ENCODE data around the gene ERCC6.

The ERCC6 gene

GRCh38 chr10:49508654-49509053, 30.3 kb downstream of the ERCC6 start:
- DNase-seq = no peak

DNA sequence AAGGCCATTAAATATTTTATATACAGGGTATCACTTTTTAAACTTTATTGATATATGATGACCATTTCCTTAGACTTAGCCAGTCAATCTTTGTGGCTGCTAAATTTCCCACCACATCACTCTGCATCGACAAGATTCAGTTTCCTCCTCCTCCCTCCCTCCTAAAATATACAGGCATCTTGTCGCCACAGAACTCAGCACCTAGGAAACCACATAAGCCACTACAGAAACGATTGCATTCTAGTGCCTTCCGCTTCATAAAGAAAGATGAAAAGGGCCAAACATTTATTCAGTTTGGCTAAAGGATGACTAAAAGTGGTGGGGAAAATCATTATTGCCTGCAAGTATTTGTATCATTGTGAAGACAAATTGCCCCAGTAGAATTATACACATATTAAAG, 30.7 kb downstream of the ERCC6 start:
- no peak for DNase-seq

DNA sequence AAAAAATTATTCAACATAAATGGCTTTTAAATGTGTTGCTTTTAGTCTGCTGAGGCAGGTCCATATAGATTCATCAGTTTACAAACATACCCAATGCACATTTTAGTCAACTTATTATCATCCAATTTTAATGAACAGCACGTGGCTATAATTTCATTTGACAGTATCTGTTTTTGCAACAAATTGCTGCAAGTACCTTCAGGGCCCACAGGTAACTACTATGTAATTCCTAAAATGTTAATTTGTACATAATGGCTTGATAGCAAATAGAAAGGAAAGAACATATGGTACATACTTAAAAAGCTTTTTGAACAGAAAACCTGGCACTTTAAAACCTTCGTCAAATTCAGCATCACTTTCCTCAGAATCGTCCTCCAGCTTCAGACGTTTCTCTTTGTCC, 33.3 kb downstream of the ERCC6 start:
- DNase-seq = no peak

GRCh38 chr10:49505076-49505475, 33.8 kb downstream of the ERCC6 start:
- DNase-seq = no peak

- no peak for DNase-seq
Measured at GRCh38 chr10:49504528-49504927, 34.4 kb downstream of the ERCC6 start.

- DNase-seq = no peak
Measured at GRCh38 chr10:49502358-49502757, 36.6 kb downstream of the ERCC6 start.

DNA sequence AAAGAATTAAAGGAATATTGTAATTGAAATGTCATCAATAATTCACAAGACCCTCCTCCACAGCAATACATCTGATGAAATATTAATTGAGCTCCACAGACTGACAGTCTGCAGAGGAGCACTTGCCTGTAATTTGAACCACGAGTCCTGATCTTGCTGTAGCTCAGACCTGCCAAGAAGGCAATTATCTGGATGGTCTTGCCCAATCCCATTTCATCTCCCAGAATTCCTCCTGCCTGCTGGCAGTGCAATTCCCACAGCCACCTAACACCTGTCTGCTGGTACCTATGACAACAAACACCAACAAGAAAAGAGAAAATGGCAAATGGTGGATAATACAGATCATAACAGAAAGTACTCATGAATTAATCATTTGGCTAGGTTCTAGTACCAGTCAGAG, 38.5 kb downstream of the ERCC6 start:
- DNase-seq = no peak

DNA sequence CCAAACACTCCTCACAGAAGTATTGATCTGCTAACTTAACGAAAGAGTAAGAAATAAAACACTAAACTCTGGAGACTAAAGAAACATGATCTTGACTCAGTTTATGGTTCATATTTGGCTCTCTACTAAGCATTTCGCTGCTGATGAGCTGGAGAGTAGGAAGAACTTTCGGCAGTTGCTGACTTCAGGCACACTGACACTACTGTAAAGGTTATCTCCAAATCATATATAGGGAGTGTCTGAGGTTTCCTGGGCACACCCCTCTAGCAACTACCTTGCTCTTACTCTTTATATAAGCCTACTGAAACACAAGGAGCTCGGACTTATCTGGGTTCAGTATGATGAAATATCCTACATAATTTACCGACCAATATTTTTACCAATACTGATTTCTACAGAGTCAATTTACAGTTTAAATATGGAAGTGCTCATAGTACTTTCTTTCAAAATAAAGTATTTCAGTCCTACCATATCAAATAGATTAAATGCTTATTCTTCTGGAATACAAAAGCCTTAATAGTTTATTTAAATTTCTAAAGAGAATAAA, 39.5 kb downstream of the ERCC6 start:
- DNase-seq = no peak

DNA sequence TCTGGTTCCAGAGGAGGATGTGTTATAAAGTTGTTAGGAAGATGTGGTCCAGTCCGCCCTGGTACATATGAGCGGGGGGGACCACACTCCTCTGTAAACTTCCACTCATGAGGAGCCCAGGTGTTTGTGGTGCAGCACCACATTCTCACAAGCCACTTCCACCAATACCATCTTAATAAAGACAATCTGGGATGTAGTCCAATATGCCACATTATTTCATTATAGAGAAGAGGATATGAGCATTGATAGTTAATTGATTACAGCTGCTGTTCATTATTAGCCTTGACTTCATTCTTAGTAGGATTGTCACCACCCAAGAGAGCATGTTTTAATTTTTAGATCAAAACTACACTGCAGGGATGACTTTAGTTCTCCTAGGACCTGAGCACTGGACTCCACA, 40.5 kb downstream of the ERCC6 start:
- DNase-seq = no peak

DNA sequence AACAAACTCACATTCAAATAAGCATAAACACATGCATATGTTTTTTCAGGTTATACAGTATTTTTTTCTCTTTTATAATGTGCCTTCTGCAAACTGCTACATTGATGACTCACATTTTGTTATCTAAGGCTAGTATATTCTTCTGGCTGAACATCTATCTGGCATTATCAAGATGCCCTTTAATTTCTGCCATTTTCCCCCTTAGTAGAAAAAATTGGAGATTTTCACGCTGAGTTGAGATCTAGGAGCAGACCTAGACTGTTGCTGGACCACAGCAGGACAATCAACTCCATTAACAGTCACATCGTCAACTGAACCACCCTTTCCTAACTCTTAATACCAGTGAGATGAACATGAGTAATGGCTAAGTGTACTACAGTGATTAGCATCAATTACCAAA, 41.6 kb downstream of the ERCC6 start:
- DNase-seq = no peak

DNA sequence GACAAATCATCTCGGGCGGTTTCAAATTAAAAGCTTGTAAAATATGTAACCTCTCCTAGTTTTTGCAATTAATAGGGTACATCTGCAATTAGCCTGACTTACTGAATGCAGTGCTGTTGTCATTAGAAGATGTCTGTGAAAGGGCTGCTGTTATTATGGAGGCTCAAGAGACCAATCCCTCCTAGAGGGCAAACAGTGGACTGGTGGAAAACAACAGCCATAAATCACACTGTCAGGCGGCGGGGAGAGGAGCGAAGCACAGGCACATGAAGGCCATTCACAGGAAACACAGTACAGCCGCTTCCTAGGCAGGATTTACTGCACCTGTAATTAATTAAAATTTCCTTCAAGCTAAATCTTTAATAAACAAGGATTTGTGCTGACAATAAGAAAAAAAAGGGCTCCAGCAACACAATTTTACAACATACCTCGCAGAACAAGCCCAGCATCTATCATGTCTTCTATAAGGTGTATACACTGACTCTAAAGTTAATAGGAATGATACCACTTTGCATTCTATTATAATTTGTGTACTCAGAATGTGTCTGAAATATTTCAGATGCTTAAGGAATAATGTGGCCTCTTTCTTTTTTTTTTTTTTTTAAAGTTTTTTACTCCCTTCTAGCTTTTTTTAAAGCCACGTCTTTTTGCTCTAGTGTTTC, 50.7 kb downstream of the ERCC6 start:
- no peak for DNase-seq

DNA sequence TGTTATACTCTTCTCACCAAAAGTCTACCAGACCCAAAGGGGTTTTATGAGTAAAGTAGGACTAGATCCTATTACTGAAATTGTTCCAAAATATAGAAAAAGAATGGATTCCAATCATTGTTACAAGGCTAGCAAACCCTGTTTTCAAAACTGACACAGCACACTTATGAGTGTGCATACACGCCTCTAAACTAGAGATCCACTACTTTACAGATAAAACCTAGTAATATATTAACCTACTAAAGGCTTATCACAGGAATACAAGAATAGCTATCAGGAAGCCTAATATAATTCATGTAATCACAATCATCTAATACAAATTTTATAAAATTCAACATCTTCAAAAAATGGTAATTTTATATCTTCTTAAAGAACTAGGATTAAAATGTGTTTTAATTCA, 52.2 kb downstream of the ERCC6 start:
- DNase-seq = no peak

DNA sequence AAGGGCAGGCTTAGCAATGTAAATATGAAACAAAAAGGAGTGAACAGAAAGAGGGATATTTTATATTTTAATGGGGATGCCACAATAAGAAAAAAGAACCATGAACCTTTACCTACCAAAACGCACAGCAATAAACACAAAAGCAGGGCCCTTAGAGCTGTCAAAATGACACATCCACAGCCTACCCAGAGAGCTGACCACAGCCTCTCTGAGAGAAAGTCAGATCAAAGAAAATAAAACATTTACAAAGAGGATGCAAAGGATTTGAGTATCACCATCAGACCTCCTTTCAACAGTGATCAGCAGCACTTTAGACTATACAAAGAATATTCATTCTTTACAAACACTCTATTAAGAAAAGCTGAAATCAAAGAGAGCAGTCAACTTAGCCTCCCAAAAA, 52.9 kb downstream of the ERCC6 start:
- no peak for DNase-seq

- DNase-seq = no peak
Measured at GRCh38 chr10:49484486-49485235, 54.3 kb downstream of the ERCC6 start.

DNA sequence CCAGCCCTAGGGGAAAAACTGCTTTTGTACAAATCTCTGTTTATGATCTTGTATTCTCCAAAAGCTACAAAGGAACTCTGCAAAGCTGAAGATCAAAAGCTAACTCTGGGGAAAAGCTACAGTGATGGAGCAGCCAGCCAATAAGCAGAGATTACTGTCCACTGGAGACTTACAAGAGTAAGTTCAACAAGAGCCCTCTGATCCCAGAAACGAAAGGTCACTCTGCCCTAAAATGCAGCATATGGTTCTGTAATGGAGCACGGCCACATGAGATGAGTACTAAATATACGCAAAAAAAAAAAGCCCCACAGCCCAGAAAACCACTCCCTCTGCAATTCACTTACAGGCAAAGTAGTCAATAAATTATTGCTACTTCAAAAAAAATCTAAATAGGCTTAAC, 60.1 kb downstream of the ERCC6 start:
- no peak for DNase-seq

DNA sequence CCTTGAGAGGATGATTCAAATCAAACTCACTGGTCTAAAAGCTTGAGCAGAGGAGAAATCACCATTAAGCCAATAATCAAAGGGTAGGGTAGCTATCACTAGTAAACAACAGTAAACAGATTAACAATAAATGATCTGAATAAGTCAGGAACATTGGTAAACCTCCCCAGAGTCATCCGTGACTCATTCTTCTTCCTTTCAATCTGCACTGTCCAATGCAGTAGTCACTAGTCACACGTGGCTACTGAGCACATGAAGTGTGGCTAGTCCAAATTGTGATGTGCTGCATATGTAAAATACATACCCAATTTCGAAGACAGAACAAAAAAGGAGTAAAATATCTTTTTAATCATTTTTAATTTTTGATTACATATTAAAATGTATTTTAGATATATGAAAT, 64.0 kb downstream of the ERCC6 start:
- no peak for DNase-seq

DNA sequence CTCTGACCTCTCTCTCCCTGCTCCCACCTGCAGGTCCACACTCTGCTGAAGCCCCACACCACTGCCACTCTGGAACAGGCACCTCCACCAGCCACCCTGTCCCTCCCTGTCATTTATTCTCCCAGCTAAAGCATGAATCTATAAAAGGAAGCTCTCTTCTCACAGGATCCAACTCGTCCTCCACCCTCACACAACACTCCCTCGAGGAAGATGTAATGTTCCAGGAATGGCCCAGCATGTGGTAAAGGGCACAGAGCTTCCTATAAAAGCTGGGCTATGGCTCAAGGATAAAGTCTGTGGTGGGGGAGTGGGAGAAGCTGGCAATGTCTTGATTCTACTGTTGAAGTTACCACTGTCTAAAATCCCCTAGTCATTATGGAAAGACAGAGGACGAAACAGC, 67.4 kb downstream of the ERCC6 start:
- no peak for DNase-seq

GRCh38 chr10:49465736-49466135, 73.2 kb downstream of the ERCC6 start:
- DNase-seq = no peak
